GM23338 (cell line): ENCODE data around the gene SYT11. TPM values are rescaled to one million over a fixed set of nuclear protein-coding genes. Genes with fewer than 3 reads are reported as not detected.
A peak's percentile ranks its signal among the peaks of the same experiment; 100 is the strongest.

Experiments used
- ATAC-seq: fragments of 200-7000 bp; cut with Tn5 transposase; 3 replicates; pipeline ENCODE4 v1.9.1; 2020
- DNase-seq: peaks from one replicate; pipeline ENCODE4 v3.0.0-alpha.2; 2015; ENCODE audit warnings: low spot score
- H2AFZ ChIP-seq: fragments of 200-600 bp; sonication (generic); 2 replicates; pipeline ENCODE4 v1.8.0; 2016; ENCODE audit warnings: antibody characterized with exemption, mild to moderate bottlenecking, moderate library complexity
- H3F3A ChIP-seq: fragments of 200-600 bp; sonication (generic); replicated peaks from 2 replicates; pipeline ENCODE4 v1.8.0; 2017; ENCODE audit warnings: antibody characterized with exemption, mixed run types, low read depth
- H3K27ac ChIP-seq: fragments of 200-600 bp; sonication (generic); 2 replicates; pipeline ENCODE4 v1.6.1; 2016; ENCODE audit warnings: low read depth
- H3K27me3 ChIP-seq: fragments of 200-600 bp; sonication (generic); 2 replicates; pipeline ENCODE4 v1.8.0; 2016; ENCODE audit warnings: mild to moderate bottlenecking, mixed run types, moderate library complexity; ENCODE audit not compliant: insufficient read depth
- H3K36me3 ChIP-seq: fragments of 200-600 bp; sonication (generic); 2 replicates; pipeline ENCODE4 v1.8.0; 2016; ENCODE audit warnings: mild to moderate bottlenecking; ENCODE audit not compliant: insufficient read depth
- H3K4me1 ChIP-seq: fragments of 200-600 bp; sonication (generic); 2 replicates; pipeline ENCODE4 v1.8.0; 2016; ENCODE audit warnings: mild to moderate bottlenecking, moderate library complexity; ENCODE audit not compliant: insufficient read depth
- H3K4me2 ChIP-seq: fragments of 200-600 bp; sonication (generic); 2 replicates; pipeline ENCODE4 v1.7.1; 2017; ENCODE audit warnings: mixed run types
- H3K4me3 ChIP-seq: fragments of 200-600 bp; sonication (generic); 2 replicates; pipeline ENCODE4 v1.6.1; 2016; ENCODE audit warnings: mixed run types
- H3K79me2 ChIP-seq: fragments of 200-600 bp; sonication (generic); replicated peaks from 2 replicates; pipeline ENCODE4 v1.8.0; 2017; ENCODE audit warnings: mild to moderate bottlenecking; ENCODE audit not compliant: insufficient read depth
- H3K9me2 ChIP-seq: fragments of 200-600 bp; sonication (generic); 2 replicates; pipeline ENCODE4 v1.8.0; 2017; ENCODE audit not compliant: insufficient read depth
- H4K20me1 ChIP-seq: fragments of 200-600 bp; sonication (generic); replicated peaks from 2 replicates; pipeline ENCODE4 v1.8.0; 2017; ENCODE audit warnings: mild to moderate bottlenecking; ENCODE audit not compliant: insufficient read depth
- H3K27ac Mint-ChIP-seq: 2 replicates; pipeline ENCODE4 v1.8.0; 2020; ENCODE audit warnings: inconsistent platforms, mild to moderate bottlenecking, moderate library complexity, mixed read lengths
- H3K27me3 Mint-ChIP-seq: 3 replicates; pipeline ENCODE4 v1.8.0; 2022; ENCODE audit warnings: low read depth, mild to moderate bottlenecking, moderate library complexity, mixed read lengths, inconsistent platforms; ENCODE audit not compliant: insufficient read depth, poor library complexity
- H3K36me3 Mint-ChIP-seq: 3 replicates; pipeline ENCODE4 v1.8.0; 2021; ENCODE audit warnings: low read depth, mild to moderate bottlenecking, inconsistent platforms, moderate library complexity, mixed read lengths
- H3K4me1 Mint-ChIP-seq: 3 replicates; pipeline ENCODE4 v1.8.0; 2020; ENCODE audit warnings: mild to moderate bottlenecking, inconsistent platforms, mixed read lengths
- H3K4me3 Mint-ChIP-seq: 3 replicates; pipeline ENCODE4 v1.8.0; 2021; ENCODE audit warnings: moderate library complexity, mild to moderate bottlenecking, inconsistent platforms, mixed read lengths
- H3K9me3 Mint-ChIP-seq: 3 replicates; pipeline ENCODE4 v1.8.0; 2020; ENCODE audit warnings: moderate library complexity, mild to moderate bottlenecking, inconsistent platforms, mixed read lengths
- EZH2phosphoT487 ChIP-seq: fragments of 200-600 bp; sonication (generic); IDR thresholded peaks from one replicate; pipeline ENCODE4 v1.8.1; 2018; ENCODE audit warnings: antibody characterized with exemption; ENCODE audit not compliant: unreplicated experiment
- JUNB ChIP-seq: IDR thresholded peaks from one replicate; pipeline ENCODE4 v1.6.1; 2016; ENCODE audit warnings: antibody characterized with exemption; ENCODE audit not compliant: unreplicated experiment
- POLR2AphosphoS5 ChIP-seq: IDR thresholded peaks from 2 replicates; pipeline ENCODE4 v1.6.1; 2016; ENCODE audit warnings: antibody characterized with exemption, low read depth
- REST ChIP-seq: IDR thresholded peaks from one replicate; pipeline ENCODE4 v1.6.1; 2018; ENCODE audit warnings: antibody characterized with exemption; ENCODE audit not compliant: unreplicated experiment
- STAT1 ChIP-seq: IDR thresholded peaks from one replicate; pipeline ENCODE4 v1.6.1; 2016; ENCODE audit warnings: antibody characterized with exemption; ENCODE audit not compliant: unreplicated experiment
- ZNF114 ChIP-seq: fragments of 250-450 bp; sonication (Bioruptor Pico); IDR thresholded peaks from 2 replicates; pipeline ENCODE4 v1.5.0; 2020; ENCODE audit warnings: mild to moderate bottlenecking, moderate library complexity
- ZNF331 ChIP-seq: fragments of 250-450 bp; sonication (Bioruptor Pico); IDR thresholded peaks from 2 replicates; pipeline ENCODE4 v1.5.0; 2020; ENCODE audit warnings: low read depth, mild to moderate bottlenecking, moderate library complexity
- polyA plus RNA-seq: library from polyadenylated mRNA; unstranded; fragments of >200 nt; fragmentation: Nextera tagmentation; extraction: Ambion mirVana; gene quantifications from 2 replicates; pipeline ENCODE4 v1.2.1, GENCODE V29; 2016
- total RNA-seq: library from RNA; depleted of rRNA; stranded (reverse); fragments of >200 nt; shearing (Covaris generic); gene quantifications from 2 replicates; pipeline ENCODE4 v1.2.3, GENCODE V29; 2014

Gene SYT11
- total and polyA plus RNA-seq, 2 experiments from 2014 or later, result 3.9 to 15.9 TPM

- TF ChIP-seq REST, result no peak
- TF ChIP-seq STAT1, result no peak
These were observed 72.7 kb downstream of the SYT11 start (continued) for GRCh38 chr1:155932081-155932480.

DNA sequence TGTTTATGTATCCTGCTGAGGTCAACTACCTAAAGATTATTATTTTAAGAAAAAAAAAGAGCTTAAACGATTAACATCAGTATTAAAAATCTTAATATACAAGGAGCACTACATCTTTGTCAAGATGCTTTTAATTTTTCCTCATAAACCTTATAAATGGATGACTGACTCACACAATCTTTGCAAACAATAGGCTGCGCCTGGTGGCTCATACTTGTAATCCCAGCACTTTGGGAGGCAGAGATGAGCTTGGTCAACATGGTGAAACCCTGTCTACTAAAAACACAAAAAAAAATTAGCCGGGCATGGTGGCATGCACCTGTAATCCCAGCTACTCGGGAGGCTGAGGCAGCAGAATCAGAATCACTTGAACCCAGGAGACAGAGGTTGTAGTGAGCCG lies 73.1 kb downstream of the SYT11 start:
- peaks cover 59% of the 10 kb centered on the region for H3K79me2 ChIP-seq
- Mint-ChIP-seq H3K4me3 (peak overlapping the region; percentile 51; the same call in 2 of the 3 replicates), H3K36me3 (peaks cover 22% of the 10 kb centered on the region), H3K9me3 (no peaks in the 10 kb centered on the region), H3K27ac (no peak overlapping the region), H3K27me3 (peaks cover 6% of the 10 kb centered on the region), H3K4me1 (peaks cover 7% of the 10 kb centered on the region; the same call in 2 of the 3 replicates)
- H3K4me3 ChIP-seq, result peak overlapping the region; percentile 81
- H3K27ac ChIP-seq, result peak overlapping the region; percentile 61; the same call in 1 of the 2 replicates
- H3K4me1 ChIP-seq, result peaks cover 16% of the 10 kb centered on the region
- H2AFZ ChIP-seq, result no peak overlapping the region
- peak overlapping the region; percentile 94 for H3K4me2 ChIP-seq
- DNase-seq (no peak), ATAC-seq (no peak)
- peaks cover 46% of the 10 kb centered on the region for H4K20me1 ChIP-seq
- TF ChIP-seq EZH2phosphoT487 (no peak), POLR2AphosphoS5 (no peak), JUNB (no peak), ZNF331 (CRISPR knock-in tag) (no peak), ZNF114 (CRISPR knock-in tag) (no peak), REST (no peak)
- no peaks in the 10 kb centered on the region for H3K27me3 ChIP-seq
- no peaks in the 10 kb centered on the region for H3K9me2 ChIP-seq
- H3F3A ChIP-seq, result peaks cover 13% of the 10 kb centered on the region
- peaks cover 55% of the 10 kb centered on the region for H3K36me3 ChIP-seq
